GM21737 (cell line): Measurements from ENCODE around the gene TMED3.
"Not testable (repeated sequence)": the region's sequence is repeated elsewhere in the genome, so short reads cannot be mapped to it uniquely, and the experiment has no call there.

ENCODE experiments used
- ATAC-seq: cut with Tn5 transposase; IDR thresholded peaks from one replicate; pipeline ENCODE4 v1.9.1; 2021; ENCODE audit warnings: mild to moderate bottlenecking, moderate library complexity; ENCODE audit not compliant: unreplicated experiment

Gene TMED3

DNA sequence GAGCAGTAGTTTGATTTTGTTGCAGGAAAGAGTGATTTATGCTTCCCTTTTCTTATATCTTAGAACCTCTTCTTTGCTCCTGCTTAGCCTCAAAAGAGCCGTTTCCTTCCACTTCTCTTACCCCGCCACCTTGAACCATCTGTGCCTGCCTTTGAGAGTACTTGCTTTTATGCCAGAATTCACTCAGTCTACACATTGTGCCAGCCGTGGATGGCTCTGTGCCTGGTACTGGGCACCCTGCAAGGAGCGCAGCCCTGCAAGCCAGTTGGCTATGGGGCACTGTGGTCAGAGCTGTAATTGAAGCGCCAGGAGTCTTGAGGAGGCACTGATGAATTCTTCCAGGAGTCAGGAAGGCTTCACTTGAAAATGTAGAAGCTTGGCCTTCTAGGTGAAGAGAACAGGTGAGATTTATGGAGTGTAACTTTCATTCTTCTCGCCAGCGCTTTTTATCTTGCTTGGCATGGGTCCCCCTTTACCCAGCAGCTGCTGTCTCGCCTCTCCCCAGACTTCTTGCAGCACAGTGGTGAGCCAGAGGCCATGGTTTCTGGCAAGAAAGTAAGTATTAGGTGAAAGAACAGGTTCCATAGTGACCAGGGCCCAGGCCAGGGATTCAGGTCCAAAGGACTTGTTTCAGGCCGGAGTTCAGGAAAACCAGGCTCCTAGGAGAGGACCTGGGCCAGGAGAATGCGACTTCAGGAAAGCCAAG, 4.9 kb downstream of the TMED3 start:
- ATAC-seq: no peak

GRCh38 chr15:79316864-79317263, 6.0 kb downstream of the TMED3 start:
- ATAC-seq: no peak

DNA sequence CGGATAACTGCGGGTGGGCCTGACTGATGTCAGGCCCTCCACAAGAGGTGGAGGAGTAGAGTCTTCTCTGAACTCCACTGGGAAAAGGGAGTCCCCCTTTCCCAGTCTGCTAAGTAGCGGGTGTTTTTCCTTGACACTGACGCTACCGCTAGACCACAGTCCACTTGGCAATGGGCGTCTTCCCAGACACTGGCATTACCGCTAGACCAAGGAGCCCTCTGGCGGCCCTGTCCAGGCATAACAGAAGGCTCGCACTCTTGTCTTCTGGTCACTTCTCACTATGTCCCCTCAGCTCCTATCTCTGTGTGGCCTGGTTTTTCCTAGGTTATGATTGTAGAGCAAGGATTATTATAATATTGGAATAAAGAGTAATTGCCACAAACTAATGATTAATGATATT, 9.1 kb downstream of the TMED3 start:
- ATAC-seq: not testable (repeated sequence)

DNA sequence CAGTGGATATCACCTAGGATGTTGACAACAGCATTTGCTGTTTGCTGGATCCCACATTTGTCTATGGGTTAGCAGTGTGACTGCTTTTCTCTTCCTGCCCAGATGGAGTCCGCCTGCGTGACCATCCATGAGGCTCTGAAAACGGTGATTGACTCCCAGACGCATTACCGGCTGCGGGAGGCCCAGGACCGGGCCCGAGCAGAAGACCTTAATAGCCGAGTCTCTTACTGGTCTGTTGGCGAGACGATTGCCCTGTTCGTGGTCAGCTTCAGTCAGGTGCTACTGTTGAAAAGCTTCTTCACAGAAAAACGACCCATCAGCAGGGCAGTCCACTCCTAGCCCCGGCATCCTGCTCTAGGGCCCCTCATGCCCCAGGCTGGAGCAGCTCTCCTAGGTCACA, 11.0 kb downstream of the TMED3 start:
- no peak for ATAC-seq

- no peak for ATAC-seq
These were observed 11.4 kb downstream of the TMED3 start for GRCh38 chr15:79322306-79322705.

GRCh38 chr15:79322945-79323344, 12.0 kb downstream of the TMED3 start:
- no peak for ATAC-seq

DNA sequence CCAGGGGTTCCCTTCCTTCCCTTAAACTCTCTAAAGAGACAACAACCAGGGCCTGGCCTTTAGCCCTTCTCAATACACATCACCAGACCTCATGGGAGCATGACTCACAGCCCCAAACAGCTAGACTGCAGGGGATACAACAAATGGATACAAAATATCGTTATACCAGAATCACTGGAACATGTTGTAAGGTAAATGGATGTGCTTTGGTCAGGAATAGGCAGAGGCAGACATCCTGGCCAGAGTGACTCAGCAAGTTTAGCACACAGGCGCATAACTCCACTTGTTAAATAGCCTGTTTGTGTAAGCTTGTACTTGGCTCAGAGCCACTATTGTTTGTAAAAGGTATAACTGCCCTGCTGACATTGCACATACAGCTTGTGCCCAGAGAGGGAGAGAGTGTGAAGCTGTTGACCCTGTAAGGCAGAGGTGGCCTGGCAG, 18.3 kb downstream of the TMED3 start:
- ATAC-seq: no peak

- no peak for ATAC-seq
These were observed 22.1 kb downstream of the TMED3 start for GRCh38 chr15:79332824-79333510.

DNA sequence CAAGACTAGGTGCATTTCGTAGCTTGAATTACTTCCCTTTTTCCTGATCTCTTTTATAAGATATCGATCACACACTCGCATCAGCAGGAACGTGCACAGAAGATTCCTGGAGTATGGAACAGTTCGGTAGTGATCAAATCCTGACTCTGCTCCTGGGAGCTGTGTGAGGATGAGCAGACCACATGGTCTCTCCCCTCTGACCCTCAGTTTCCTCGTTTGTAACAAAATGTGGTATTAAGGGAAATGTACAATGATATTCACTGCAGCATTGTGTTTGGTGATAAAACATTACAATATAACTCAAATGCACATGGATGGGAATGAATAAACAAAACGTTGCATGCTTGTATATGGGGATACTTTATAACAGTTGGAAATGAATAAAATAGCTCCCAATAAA, 26.7 kb downstream of the TMED3 start:
- no peak for ATAC-seq

- no peak for ATAC-seq
These were observed 28.8 kb downstream of the TMED3 start for GRCh38 chr15:79339588-79340314.

- no peak for ATAC-seq
These were observed 29.3 kb downstream of the TMED3 start for GRCh38 chr15:79340315-79340602.

DNA sequence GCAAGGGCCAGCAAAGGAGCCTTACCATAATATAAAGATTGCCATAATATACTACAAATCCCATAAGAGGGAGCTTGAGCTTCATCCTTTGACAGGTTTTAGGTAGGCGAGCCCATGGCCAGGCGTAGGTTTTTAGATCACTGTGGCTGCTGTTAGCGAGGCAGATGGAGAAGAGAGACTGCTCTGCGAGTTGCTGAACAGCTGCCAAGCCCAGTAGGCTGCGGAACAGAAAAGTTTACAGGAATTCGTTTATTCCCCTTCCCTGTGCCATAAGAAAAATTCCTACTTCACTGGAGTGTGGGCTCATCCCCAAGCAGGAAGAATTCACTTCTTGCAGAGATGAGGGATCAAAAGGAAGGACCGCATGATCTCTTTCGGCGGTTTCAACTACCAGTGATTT, 30.5 kb downstream of the TMED3 start:
- no peak for ATAC-seq

DNA sequence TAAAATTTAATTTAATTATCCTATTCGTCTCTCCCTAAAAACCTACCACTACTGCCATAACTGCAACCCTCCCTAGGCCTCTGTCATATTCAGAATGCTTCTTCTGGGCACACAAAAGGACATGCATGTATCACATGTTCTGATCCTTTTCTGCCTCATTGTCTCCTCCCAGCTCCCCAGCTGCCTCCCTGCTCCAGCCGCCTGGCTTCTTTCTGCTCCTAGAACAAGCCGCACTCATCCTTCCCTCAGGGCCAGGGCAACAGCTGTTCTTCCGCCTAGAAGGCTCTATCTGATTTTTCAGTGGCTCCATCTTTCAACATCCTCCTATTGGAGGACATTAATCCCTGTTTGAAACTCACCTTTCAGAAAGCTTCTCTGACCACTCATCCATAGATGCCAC, 38.6 kb downstream of the TMED3 start:
- no peak for ATAC-seq

- ATAC-seq: no peak
These were observed 41.3 kb downstream of the TMED3 start for GRCh38 chr15:79352206-79352605.

- no peak for ATAC-seq
These were observed 46.7 kb downstream of the TMED3 start for GRCh38 chr15:79357566-79357965.

DNA sequence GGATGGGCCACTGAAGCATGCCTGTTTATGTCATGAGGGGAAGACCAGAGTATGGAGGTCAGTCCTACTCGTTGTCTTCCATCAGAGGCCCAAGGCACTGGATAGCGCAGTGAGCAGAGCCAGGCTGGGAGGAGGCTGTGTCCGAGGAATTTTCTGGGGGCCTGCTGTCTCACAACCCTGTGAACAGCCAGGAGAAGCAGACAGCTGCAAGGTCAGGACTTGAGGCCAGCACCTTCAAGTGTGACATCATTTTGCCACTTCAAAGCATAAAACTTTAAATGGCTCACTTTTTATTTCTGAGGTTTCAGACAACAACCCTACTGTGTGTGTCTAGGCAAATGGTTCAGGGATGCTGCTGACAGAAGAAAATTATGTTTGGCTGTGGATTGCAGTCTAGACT, 47.2 kb downstream of the TMED3 start:
- ATAC-seq: no peak

- ATAC-seq: no peak
These were observed 53.8 kb downstream of the TMED3 start for GRCh38 chr15:79364571-79365240.

DNA sequence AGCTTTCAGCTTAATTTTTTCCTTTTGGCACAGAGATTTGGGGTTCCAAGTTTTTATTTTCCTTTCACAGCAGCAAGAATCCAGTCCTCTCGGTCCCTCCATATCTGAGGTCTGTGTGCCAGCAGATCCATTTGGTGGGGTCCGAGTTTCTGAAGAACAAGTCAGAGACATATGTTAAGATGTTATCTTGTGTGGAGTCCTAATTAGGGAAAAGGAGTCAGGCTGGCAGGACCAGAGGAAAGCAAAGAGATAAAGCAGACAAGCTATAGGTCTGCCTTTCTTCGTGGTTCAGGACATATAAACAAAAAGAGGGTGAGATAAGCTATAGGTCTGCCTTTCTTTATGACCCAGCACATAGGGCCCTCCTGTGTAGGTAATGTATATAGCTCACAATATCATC, 54.9 kb downstream of the TMED3 start:
- ATAC-seq: no peak

DNA sequence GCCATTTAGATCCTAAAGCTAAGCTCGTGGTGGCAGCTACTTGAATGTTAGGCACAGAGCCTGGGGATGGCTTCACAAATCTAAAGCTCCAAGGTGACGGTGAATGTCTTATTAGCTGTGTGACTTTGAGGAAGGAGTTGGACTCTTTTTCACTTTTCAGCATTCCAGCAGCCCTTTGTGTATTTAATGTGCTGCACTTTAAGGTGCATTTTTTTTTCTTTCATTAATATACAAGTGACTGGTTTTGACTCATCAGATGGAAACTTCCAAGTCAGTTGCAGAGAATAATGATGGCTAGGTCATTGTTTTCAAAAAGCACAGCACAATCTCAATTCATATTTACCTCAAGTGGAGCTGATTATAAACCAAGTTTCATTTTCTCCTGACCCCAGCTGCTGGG, 55.8 kb downstream of the TMED3 start:
- ATAC-seq: no peak

GRCh38 chr15:79370716-79371115, 59.8 kb downstream of the TMED3 start:
- ATAC-seq: no peak

DNA sequence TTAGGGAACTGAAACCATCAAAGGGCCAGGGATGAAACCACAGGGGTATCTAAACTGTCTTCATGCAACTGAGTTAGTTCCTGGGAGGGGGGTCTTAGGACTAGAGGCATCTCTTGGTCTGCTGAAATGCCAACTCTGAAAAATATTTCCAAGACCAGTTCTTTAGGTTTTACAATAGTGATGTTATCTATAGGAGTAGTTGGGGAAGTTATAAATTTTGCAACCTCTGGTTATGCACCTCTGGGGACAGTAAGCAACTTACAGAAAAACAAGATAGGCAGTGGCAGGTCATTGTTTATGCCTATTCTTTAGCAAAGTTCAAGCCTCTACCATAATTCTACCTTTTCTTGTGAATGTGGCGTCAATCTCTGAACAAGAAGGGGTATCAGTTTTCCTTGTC, 60.7 kb downstream of the TMED3 start:
- ATAC-seq: no peak

- ATAC-seq: no peak
These were observed 61.5 kb downstream of the TMED3 start for GRCh38 chr15:79372428-79372827.
